Right lobe of liver (tissue), 6 donors: ENCODE results near the gene PCNX2. TPM values are rescaled to one million over a fixed set of nuclear protein-coding genes. Genes with fewer than 3 reads are reported as not detected.

Source experiments
- ATAC-seq, 4 donors: fragments of 200-7000 bp; cut with Tn5 transposase; one replicate each; pipeline ENCODE4 v1.9.1; 2020; ENCODE audit warnings: mild to moderate bottlenecking in 4 of 4, moderate library complexity in 4 of 4
- DNase-seq, 3 donors: peaks; one replicate each; pipeline ENCODE4 v3.0.0-alpha.2; 2020
- H3K27ac ChIP-seq, 3 donors: fragments of 200-600 bp; one replicate each; pipeline ENCODE4 v1.8.0; 2022
- H3K27me3 ChIP-seq, 2 donors: fragments of 200-600 bp; one replicate each; pipeline ENCODE4 v1.8.0; 2022
- H3K36me3 ChIP-seq, 4 donors: fragments of 200-600 bp; sonication (generic) in 1 of 4; one replicate each; pipeline versions ENCODE4 v1.5.1 to v1.8.0; 2017 to 2022; ENCODE audit warnings: control low read depth in 1 of 4
- H3K4me1 ChIP-seq, 4 donors: fragments of 200-600 bp; sonication (generic) in 1 of 4; one replicate each; pipeline versions ENCODE4 v1.5.1 to v1.8.0; 2017 to 2022; ENCODE audit warnings: control low read depth in 1 of 4
- H3K4me3 ChIP-seq, 3 donors: fragments of 200-600 bp; one replicate each; pipeline ENCODE4 v1.8.0; 2022
- H3K9me3 ChIP-seq, 4 donors: fragments of 200-600 bp; sonication (generic) in 1 of 4; one replicate each; pipeline versions ENCODE4 v1.5.1 to v1.8.0; 2017 to 2022; ENCODE audit warnings: control low read depth in 1 of 4
- CTCF ChIP-seq, 4 donors: fragments of 200-600 bp in 3 of 4; fragments of 450-650 bp in 1 of 4; IDR thresholded peaks; one replicate each; pipeline versions ENCODE4 v1.5.1 to v1.8.0; 2016 to 2022; ENCODE audit warnings: antibody characterized with exemption in 4 of 4, mild to moderate bottlenecking in 2 of 4
- POLR2A ChIP-seq: fragments of 450-650 bp; IDR thresholded peaks from one replicate; pipeline ENCODE4 v1.6.1; 2017; ENCODE audit warnings: antibody characterized with exemption, mild to moderate bottlenecking
- WGBS: methylation state at CpG from one replicate; pipeline ENCODE4 v1.1.6; 2018; ENCODE audit warnings: low coverage, low lambda C conversion rate; ENCODE audit not compliant: insufficient coverage; ENCODE audit errors: missing lambda C conversion rate; 5-methylcytosine and 5-hydroxymethylcytosine counted together
- intact Hi-C, 2 donors: fragments of 100-400 bp; cut with DNase I; formaldehyde crosslinking; loops; one replicate each; pipeline versions ENCODE4 v1.11.2 to v1.14.1; 2022
- total RNA-seq, 6 experiments: library from RNA; depleted of rRNA in 2 of 6; stranded (reverse); fragments of >200 nt in 2 of 6; fragmentation: NEBNext Ultra II Directional in 3 of 6; extraction: Animal tissue kit (Norgen Biotek cat#: 25700) in 3 of 6; gene quantifications; one replicate each; pipeline versions ENCODE4 v1.1.0 to v1.2.4, GENCODE V29; 2016 to 2023
- donor health status: DM: no; HTN: yes; CAD: no.
- donor health status: DM: no; HTN: no; CAD: no.
- donor health status: DM: no; HTN: no; CAD: no.
- donor health status: DM: no; HTN: yes; CAD: no.
- donor health status: DM: no; HTN: yes; CAD: no.

PCNX2 gene
- total RNA-seq, 6 experiments from 2014 or later, result 0.35 to 3.4 (median 0.82) TPM

DNA sequence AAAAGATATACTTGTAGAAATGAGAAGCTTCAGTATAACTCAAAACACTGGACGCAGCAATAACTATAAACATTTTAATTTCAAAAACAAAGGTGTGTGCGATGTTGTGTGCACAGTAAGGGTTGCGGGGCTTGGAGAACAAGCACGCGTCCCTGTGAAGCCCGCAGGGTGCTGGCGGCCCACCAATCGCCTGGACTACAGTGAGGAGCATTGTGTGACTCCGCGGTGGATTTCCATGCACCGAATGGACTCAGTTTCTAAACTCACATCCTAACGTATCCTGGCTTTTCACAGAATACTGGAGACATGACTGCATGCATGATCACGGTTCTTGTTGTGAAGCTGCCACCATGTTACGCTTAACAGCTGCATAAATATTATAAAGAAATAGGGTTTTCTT lies 312.1 kb downstream of the PCNX2 start:
- Histone ChIP-seq H3K27me3 (no peaks in the 10 kb centered on the region), H3K4me3 (no peak overlapping the region), H3K27ac (no peak overlapping the region), H3K9me3 (no peaks in the 10 kb centered on the region), H3K4me1 (no peaks in the 10 kb centered on the region), H3K36me3 (no peaks in the 10 kb centered on the region)
- TF ChIP-seq POLR2A, result no peak
- no peak for TF ChIP-seq CTCF (IDR thresholded peaks at IDR 0.05)
- ATAC-seq (no peak), DNase-seq (no peak)
- intact Hi-C loops, result no loop called here
- WGBS, result 97% methylated on average over 10 of the region's 14 CpGs

GRCh38 chr1:232982238-232982944 lies 313.1 kb downstream of the PCNX2 start:
- DNase-seq (no peak), ATAC-seq (no peak)
- no peaks in the 10 kb centered on the region for H3K27me3 ChIP-seq
- TF ChIP-seq CTCF (IDR thresholded peaks at IDR 0.05), result no peak
- no peak for TF ChIP-seq POLR2A
- no peak overlapping the region for H3K4me3 ChIP-seq
- H3K27ac ChIP-seq, result no peak overlapping the region
- WGBS, result 91% methylated on average over 11 of the region's 13 CpGs
- intact Hi-C loops, result no loop called here
- no peaks in the 10 kb centered on the region for H3K9me3 ChIP-seq
- no peaks in the 10 kb centered on the region for H3K36me3 ChIP-seq
- no peaks in the 10 kb centered on the region for H3K4me1 ChIP-seq

DNA sequence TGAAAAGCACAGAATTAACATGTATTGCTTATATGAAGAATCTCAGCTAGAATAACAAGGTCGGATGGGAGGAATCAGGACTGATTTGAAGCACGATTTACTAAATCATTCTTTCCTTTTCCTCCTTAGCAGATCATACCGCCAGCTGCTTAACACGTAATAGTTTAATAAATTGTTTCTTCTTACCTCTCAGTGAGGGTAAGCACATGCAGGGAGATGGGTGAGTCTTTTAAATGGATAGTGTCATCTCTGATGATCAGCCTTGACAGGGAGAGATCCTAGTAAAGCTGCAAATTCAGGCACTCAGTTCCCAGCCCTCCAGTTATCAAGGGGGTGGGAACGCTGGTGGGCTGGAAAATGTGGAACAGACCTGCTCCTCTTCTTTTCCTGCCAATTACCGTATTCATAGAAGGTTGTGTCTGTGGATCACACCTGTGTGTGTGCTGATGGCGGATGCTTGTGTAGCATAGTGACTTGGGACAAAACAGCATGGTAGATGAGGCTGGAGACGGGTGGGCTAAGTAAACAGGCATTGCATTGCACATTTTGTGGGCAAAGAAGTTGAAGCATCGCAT lies 314.5 kb downstream of the PCNX2 start:
- Histone ChIP-seq H3K27me3 (no peaks in the 10 kb centered on the region), H3K27ac (no peak overlapping the region), H3K4me3 (no peak overlapping the region), H3K4me1 (no peaks in the 10 kb centered on the region), H3K9me3 (no peaks in the 10 kb centered on the region), H3K36me3 (peaks cover 0 to 2% (median 0%) of the 10 kb centered on the region in 4 donors)
- ATAC-seq (no peak), DNase-seq (no peak)
- 82% methylated on average over 8 of the region's 9 CpGs for WGBS
- intact Hi-C loops, result no loop called here
- TF ChIP-seq POLR2A, result no peak
- TF ChIP-seq CTCF (IDR thresholded peaks at IDR 0.05), result no peak

GRCh38 chr1:232980355-232980978 lies 315.1 kb downstream of the PCNX2 start:
- intact Hi-C loops, result no loop called here
- Histone ChIP-seq H3K36me3 (peaks cover 0 to 2% (median 0%) of the 10 kb centered on the region in 4 donors), H3K4me3 (no peak overlapping the region), H3K27ac (no peak overlapping the region), H3K27me3 (no peaks in the 10 kb centered on the region), H3K4me1 (no peaks in the 10 kb centered on the region), H3K9me3 (no peaks in the 10 kb centered on the region)
- DNase-seq (no peak), ATAC-seq (no peak)
- no peak for TF ChIP-seq POLR2A
- no peak for TF ChIP-seq CTCF (IDR thresholded peaks at IDR 0.05)
- WGBS, result 75% methylated on average over 12 of the region's 13 CpGs
